NCI-H2081 treated with DMSO at 0.1 percent for 48 hours (cell line): ENCODE results near the gene DNAAF1.

Experiments used
- DNase-seq: peaks from one replicate; lab custom pipeline; 2025; lab: John Stamatoyannopoulos, UW

The DNAAF1 gene

DNA sequence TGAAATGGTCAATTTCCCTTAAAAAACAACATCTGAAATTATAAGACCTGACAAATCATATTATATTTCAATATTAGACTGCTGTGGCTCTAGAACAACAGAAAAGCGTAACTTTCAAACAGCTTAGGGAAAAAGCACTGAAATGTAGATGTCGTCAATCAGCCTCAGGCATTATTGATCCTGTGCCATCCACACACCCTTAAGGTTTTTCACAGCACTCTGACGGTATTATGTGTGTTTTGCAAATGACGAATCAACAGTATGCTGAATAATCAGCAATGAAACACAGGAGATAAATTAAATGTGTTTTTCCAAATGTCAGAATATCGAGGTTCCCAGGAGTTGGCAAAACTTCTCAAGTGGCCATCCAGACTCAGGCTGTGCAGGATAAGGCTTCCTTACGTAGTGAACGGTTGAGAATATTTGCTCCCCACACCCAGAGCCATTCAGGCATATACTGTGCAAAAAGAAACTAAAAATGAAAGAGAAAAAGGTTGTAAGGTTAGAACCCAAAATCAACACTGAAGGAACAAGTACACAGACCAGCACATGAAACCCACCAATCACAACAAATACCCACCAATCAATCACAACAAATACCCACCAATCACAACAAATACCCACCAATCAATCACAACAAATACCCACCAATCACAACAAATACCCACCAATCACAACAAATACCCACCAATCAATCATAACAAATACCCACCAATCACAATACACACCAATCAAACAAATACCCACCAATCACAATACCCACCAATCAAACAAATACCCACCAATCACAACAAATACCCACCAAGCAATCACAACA, 20.6 kb upstream of the DNAAF1 start:
- DNase-seq: no peak

DNA sequence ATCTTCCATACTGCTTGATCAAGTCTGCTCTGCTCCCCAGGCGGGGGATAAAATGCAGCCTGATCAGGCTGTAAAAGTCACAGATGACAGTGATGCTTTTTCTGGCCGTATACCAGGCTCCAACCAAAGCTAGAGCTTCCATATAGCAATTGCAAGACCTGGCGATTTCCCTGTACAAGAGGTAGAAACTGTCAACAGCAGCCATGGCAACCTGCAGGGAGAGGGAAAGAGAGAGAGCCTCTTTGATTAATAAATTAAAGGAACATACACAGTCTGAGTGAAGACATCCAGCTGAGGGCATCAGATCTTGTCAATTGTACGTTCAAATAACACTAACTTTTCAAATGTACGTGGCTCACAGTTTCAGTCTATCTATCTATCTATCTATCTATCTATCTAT, 14.0 kb upstream of the DNAAF1 start:
- no peak for DNase-seq

DNA sequence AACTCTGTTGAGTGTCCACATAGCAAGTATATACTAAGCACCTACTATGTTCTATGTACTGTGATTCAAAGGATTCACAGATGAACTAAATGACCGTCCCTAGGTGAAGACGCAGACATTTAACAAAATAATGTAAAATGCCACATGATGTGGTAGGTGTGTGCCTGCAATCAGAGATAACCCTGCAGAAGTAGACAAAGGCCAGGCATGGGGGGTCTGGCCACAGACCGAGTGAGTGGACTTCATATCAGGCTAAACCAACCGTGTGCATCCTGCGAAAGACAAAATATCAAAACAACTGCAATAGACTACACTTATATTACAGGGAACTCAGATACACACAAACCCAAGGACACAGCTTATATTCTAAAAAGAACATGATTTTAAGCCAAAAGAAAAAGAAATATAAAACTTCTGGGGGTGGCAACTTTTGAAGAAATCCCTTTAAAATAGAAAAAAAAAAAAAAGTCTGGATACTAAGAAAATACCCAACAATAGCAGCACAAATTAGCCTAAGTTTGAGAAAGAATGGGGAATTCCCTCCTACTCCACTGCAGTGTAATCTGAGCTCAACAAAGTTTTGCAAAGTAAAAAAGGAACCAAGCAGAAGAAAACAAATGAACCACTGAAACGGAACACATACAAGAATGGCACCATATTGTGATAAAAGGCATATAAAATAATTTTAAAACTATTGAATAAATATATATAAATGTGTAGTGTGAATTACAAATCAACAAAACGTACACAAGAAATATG, 12.4 kb upstream of the DNAAF1 start:
- no peak for DNase-seq

DNA sequence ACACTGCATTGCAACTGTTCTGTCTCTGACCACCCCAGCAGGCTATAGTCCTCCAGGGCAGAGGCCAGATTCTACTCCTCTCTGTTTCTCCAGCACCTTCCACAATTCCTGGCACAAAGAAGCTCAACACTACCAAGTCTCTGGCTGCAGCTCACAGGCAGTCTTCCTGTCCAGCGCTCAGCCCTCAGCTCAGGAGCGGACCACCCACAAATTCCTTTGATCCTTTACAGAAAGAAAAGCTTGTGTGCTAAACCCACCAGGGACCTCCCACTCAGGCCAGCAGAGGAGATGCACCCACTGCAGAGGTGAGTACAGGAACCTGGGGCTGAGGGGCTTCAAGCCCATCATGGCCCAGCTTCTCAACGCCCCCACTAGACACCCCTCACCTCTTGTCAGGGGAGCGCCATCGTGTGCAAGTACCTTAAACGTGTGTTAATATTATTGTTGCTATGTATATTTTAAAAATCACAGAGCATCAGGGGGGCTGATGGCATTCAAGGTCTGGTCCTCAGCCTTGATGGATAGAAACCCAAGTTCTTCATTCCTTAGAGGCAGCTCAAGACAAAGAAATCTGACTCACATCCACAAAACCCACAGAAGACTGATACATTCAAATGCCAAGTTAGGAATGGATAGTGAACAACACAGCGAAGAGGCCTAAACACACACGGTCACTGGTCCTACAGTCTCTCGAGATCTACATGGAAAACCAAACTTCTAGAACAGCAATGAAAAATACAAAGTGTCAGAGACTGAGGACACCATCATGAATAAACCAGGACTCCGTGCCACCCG, 8.6 kb upstream of the DNAAF1 start:
- no peak for DNase-seq

DNA sequence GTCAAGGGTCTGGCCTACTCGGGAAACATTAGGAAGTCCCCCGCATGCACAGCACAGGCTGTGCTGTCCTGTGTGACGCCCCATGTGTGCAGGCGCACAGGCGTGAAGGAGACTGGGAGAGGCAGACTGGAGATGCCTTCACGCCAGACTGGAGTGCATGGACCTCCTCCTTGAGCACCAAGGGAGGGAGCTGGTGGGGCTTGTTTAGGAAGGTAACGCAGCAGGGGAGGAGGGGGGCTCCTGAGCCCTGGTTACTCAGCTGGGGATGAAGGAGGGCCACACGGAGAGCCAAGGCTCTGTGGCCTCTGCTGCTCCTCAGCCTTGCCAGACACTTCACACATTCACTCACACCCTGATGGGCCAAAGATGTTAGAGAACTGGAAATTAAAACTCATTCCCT, 7.8 kb upstream of the DNAAF1 start:
- no peak for DNase-seq

DNA sequence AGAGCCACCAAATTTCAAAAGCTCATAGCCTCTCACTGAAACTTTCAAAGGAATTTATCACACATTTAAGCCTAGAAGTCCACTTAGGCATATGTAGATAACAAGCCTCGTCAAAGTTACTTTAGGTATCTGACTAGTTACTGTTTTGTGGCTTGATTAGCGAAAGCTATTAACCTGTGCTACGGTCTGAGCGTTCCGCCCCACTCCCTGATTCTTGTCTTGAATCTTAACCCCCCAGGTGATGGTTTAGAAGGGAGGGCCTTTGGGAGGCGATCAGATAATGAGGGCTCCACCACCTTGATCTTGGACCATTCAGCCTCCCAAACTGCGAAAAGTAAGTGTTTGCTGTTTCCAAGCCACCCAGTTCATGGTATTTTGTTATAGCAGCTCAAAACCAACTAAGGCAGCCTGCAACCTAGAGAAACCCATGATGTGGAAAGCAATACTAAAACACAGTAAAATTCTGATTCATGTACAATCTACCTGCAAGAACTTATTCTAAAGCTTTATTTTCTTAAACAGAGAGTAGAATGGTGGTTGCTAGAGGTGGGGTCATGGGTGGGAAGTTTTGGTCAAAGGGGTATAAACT, 7.2 kb upstream of the DNAAF1 start:
- no peak for DNase-seq

DNA sequence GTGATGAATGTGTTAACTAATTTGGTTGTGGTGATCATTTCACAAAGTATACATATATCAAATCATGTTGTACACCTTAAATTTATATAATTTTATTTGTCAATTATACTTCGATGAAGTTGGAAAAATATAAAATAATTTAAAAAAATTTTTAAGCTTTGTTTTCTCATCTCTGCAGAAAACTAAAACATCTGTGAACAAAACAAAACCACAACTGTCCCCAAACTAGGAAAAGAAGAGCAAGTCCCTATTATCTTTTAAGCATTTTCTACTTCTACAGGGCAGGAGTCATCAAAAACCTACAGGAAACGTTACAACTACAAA, 6.6 kb upstream of the DNAAF1 start:
- DNase-seq: no peak

DNA sequence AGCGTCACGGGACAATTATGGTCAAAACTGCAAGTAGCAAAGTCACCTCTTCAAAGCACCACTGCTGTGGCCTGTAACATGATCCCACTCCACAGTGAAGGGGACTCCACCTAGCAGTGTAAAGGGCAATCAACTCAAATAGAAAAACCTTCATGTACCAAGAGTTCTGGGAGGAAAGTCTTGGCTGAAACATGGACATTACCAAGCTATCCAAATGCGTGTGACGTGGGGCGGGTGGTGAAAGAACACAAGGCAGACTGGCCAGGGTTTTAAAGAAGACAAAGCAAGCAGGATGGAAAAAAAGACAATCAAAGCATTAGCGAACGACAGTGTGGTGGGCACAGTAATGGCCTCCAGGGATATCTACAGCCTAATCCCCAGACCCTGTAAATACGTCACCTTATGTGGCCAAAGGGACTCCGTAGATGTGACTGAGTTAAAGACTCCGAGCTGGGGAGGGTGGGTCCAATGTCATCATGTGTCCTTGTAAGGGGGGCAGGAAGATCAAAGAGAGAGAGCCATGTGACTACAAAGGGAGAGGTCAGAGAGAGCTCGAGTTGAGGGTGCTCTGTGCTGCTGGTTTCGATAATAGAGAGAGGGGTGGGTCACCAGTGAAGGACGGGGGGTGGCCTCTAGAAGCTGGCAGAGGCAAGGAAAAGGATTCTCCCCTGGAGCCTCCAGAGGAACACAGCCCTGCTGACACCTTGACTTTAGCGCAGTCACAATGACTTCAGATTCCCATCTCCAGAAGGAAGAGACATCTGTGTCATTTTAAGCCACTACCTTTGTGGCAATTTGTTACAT, 6.1 kb upstream of the DNAAF1 start:
- DNase-seq: no peak

DNA sequence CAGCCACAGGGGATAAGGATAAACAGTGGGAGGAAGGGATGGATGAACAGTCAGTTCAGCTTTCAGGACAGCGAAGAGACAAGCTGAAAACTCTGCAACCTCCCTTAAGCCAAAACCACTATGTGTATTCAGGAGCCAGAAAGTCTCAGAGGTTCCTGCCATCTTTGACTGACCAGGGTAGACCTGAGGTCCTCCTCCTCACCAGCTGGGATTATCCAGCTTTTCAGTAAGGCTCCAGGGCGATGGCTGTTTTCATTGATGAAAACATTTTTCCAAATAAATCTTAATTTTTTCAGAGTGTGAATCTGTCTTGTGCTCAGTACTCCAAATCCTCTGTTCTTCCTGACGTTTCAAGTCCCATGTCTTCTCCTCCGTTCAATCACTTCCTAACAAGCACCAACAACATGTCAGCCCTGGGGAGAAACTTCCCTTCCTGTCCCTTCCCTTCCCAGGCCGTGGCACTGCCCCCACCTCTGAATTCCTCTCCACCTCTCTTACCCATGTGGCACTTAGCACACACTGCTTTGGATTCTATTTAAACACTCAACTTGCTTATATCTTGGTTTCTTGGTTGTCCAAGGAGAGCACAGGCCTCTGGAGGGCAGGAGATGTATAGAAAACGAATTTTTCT, 5.4 kb upstream of the DNAAF1 start:
- no peak for DNase-seq

DNA sequence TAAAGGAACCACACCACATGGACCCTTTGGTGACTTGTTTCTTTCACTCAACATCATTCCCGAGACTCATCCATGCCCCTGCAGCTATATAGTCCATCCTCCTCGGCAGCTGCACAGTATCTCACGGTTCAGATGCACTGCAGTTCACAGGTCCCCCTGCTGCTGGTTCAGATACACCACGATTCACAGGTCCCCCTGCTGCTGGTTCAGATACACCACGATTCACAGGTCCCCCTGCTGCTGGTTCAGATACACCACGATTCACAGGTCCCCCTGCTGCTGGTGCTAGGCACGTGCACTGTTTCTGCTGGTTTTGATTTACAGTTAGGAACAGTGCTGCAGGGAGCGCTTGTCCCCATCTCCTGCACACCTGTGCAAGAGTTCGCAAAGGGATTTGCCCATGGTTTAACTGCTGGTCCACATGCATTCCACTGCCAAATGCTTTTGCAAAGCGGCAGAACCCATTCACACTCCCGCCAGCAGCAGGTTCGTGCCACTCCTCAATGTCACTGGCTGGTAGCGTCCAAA, 3.9 kb upstream of the DNAAF1 start:
- no peak for DNase-seq

DNA sequence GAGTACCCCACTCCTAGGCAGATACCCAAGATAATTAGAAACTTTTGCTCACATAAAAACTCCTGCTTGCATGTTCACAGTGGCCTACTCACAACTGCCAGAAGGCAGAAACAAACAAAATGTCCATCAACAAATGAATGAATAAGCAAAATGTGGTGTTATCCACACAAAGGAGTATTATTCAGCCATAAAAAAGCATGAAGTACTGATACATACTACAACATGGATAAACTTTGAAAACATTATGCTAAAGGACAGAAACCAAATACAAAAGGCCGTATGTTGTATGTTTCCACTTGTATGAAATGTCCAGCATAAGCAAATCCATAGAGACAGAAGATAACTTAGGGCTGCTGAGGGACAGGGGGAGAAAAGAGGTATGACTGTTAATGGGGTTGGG, 2.0 kb upstream of the DNAAF1 start:
- no peak for DNase-seq

DNA sequence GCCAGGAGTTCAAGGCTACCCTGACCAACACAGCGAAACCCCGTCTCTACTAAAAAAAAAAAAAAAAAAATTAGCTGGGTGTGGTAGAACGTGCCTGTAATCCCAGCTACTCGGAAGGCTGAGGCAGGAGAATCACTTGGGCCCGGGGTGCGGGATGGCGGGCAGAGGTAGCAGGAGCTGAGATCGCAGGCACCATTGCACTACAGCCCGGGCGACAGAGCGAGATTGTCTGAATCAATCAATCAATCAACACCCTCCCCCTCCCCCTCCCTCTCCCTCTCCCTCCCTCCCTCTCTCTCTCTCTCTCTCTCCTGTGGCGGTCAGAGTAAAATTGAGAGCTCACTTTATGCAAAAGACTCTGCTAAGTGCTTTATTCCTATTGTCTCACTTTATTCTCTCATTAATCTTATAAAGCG, 1.3 kb upstream of the DNAAF1 start:
- DNase-seq: no peak

DNA sequence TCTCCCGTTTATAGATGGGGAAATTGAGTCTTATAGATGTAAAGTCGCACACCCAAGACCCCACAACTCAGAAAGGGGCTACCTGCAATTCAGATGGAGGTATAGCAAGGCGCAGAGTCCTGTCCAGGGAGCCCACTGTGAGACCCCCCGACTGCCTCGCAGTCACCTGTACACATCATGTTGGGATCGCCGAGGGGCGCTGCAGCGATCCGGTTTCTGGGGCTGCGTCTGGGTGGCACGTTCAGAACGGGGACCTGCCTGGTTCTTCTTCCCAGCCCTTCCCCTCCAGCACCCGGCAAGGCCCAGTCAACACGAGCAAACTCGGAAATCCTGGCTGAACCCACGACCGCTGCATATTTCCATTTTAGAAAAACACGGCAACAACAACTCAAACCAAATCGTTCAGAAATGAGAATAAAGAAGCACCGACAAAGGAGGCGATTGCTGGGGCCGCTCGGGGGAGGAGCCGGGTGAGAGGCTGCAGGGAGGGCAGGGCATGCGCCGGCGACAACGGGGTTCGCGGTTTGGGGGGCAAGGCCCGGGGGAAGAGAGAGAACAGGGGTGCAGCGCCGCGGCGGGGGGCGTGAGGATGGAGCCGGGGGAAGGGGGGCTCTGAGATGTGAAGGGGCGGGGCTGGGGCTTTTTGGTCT, 774 bp upstream of the DNAAF1 start:
- no peak for DNase-seq

DNA sequence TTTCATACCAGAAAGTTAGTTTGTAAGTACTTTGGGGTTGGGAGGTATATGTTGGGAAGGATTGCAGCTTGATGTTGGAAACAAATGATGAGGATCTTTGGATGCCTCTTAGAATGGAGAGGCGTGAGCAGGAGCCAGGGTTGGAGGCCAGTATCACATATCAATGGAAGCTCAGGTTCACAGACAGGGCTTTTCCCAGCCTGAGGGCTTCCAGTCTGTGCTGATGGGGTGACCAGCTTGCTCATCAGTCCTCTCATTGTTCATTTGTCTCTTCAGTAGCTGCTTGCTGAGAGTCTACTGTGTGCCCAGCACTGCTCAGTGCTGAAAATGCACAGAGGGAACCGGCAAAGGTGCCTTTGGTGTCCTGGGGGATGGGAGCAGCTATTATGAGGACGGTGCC, 5.8 kb downstream of the DNAAF1 start:
- no peak for DNase-seq

DNA sequence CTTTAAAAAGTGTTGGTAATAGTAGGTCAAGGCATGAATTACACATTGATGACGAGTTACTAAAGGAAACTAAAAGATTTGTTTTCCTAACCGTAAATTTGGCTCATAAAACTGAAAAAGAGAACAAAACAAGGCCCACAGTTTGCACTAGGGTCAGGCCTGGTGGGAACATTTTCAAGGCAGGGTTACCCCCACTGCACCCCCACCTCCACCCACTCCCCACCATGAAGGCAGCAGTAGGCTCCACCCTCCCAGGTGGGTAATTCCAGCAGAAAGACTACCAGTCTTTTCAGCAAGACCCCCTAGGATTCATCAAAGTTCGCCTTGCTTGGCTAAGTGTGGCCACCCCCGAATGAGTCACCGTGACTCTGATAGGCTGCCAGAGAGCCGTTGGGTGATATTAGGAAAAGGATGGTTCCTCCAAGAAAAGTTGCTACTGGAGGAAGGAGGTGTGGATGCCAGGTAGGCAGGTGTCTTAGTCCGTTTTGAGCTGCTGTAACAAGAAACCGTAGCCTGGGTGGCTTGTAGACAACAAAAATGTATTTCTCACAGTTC, 8.6 kb downstream of the DNAAF1 start:
- DNase-seq: no peak

DNA sequence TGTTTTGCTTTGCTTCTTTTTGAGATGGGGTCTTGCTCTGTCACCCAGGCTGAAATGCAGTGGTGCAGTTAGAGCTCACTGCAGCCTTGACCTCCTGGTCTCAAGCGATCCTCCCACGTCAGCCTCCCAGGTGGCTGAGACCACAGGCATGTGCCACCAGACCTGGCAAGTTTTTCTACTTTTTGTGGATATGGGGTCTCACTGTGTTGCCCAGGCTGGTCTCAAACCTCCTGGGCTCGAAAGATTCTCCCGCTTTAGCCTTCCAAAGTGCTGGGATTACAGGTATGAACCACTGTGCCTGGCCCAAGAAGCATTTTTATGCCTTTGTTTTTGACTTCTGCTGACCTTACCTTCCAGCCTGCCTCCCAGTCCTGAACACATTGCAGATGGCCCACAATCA, 10.1 kb downstream of the DNAAF1 start:
- DNase-seq: no peak

DNA sequence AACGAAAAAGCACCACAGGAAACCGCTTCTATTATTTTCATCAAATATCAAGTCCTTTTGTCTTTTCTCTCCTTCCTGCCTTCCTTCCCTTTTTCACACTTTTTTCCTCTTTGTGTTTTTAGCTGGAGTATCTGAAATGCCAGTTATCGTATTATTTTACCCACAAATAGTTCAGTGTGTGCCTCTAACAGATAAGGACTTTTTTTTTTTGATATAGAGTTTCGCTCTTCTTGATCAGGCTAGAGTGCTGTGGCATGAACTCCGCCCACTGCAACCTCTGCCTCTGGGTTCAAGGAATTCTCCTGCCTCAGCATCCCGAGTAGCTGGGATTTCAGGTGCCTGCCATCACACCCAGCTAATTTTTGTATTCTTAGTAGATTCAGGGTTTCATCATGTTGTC, 10.7 kb downstream of the DNAAF1 start:
- DNase-seq: no peak

DNA sequence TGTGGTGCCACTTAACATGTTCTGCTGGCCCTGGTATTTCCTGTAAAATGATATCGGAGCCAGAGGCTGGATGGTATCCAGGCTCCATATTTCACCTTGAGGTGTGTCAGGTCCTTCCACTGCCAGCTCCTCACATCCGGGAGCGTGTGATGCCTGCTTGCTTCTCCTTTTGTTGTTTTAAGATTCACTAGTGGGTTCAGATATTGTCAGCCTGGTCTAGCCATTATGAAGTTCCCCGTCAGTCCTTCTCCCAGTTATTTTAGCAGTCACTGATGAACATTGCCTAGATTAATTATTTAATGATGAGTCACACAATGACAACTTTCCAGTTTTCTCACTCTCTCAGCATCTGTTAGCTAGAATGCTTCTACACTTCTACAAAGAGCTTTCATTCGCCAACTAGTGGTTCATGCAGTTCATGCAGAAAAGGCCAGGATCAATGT, 11.3 kb downstream of the DNAAF1 start:
- no peak for DNase-seq

DNA sequence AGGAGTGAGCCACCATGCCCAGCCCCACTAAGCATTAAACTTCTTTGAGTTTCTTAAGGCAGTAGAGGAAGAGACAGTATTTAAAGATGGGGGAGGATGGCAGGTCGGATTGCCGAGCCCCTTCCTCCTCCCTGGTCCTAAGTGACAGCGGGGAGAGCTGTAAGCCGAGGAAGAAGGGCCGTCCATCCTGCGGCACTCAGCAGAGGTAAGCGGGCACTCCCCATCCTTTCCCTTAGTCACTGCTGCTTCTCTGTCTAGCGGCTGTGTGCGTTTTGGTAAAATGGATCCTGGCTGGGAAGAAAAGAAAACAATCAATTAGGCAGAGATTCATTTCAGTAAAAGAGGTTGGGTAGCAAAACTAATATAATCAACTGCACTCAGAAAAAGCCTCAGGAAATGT, 13.9 kb downstream of the DNAAF1 start:
- no peak for DNase-seq

DNA sequence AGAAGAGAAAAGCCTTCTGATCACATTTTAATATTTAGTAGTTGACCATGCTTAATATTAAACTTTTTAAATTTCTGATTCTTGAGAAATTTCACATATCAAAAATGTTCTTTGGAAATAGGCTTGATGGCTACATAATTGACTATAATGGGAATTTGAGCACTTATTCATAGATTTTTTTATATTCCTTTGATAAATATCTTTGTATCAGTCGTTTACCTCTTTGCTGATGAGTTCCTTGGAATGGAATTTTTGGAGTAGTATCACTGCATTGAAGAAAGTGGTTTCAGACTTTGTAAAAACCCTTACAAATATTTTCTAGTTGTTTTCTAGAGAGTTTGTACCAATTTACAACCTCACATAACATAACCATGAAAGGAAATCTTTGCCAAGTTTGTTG, 14.7 kb downstream of the DNAAF1 start:
- no peak for DNase-seq
